Stimulated activated CD4-positive, alpha-beta T cell treated with anti-CD3 and anti-CD28 coated beads, Interleukin-4, amount 100 ng/mL, for 4 hours (primary cell): ENCODE results near the gene HLA-DRB1.
"Not testable (repeated sequence)": the region's sequence is repeated elsewhere in the genome, so short reads cannot be mapped to it uniquely, and the experiment has no call there.

Experiments used
- DNase-seq, 2 experiments: peaks; one replicate each; pipeline ENCODE4 v3.0.0-alpha.2; 2020

The HLA-DRB1 gene

GRCh38 chr6:32608362-32608761 lies 18.7 kb upstream of the HLA-DRB1 start:
- DNase-seq = no peak

GRCh38 chr6:32607988-32608298 lies 18.3 kb upstream of the HLA-DRB1 start:
- no peak for DNase-seq

GRCh38 chr6:32607263-32607987 lies 17.8 kb upstream of the HLA-DRB1 start:
- no peak for DNase-seq

- no peak for DNase-seq
Observed at GRCh38 chr6:32604434-32604877, 14.8 kb upstream of the HLA-DRB1 start.

GRCh38 chr6:32603888-32604287 lies 14.2 kb upstream of the HLA-DRB1 start:
- no peak for DNase-seq

GRCh38 chr6:32603222-32603621 lies 13.6 kb upstream of the HLA-DRB1 start:
- no peak for DNase-seq

- no peak for DNase-seq
Observed at GRCh38 chr6:32602383-32602782, 12.7 kb upstream of the HLA-DRB1 start.

GRCh38 chr6:32597024-32597423 lies 7.4 kb upstream of the HLA-DRB1 start:
- DNase-seq = no peak

- not testable (repeated sequence) for DNase-seq
Observed at GRCh38 chr6:32590713-32591112, 1.1 kb upstream of the HLA-DRB1 start.

- DNase-seq = no peak
Observed at GRCh38 chr6:32588156-32588555, 1.5 kb downstream of the HLA-DRB1 start.

GRCh38 chr6:32583527-32583898 lies 6.1 kb downstream of the HLA-DRB1 start:
- no peak for DNase-seq

- no peak for DNase-seq
Observed at GRCh38 chr6:32581315-32582095, 8.1 kb downstream of the HLA-DRB1 start.

GRCh38 chr6:32580593-32580992 lies 9.1 kb downstream of the HLA-DRB1 start:
- DNase-seq = no peak

- no peak for DNase-seq
Observed at GRCh38 chr6:32578962-32579361, 10.7 kb downstream of the HLA-DRB1 start.

GRCh38 chr6:32577493-32577892 lies 12.2 kb downstream of the HLA-DRB1 start:
- not testable (repeated sequence) for DNase-seq

GRCh38 chr6:32576250-32576649 lies 13.4 kb downstream of the HLA-DRB1 start:
- DNase-seq = no peak

GRCh38 chr6:32570363-32570905 lies 19.2 kb downstream of the HLA-DRB1 start:
- DNase-seq = no peak

- DNase-seq = no peak
Observed at GRCh38 chr6:32568561-32568960, 21.1 kb downstream of the HLA-DRB1 start.

- DNase-seq = no peak
Observed at GRCh38 chr6:32566957-32567356, 22.7 kb downstream of the HLA-DRB1 start.

- DNase-seq = no peak
Observed at GRCh38 chr6:32565511-32565910, 24.1 kb downstream of the HLA-DRB1 start.

GRCh38 chr6:32562940-32563339 lies 26.7 kb downstream of the HLA-DRB1 start:
- no peak for DNase-seq

- DNase-seq = no peak
Observed at GRCh38 chr6:32559747-32560146, 29.9 kb downstream of the HLA-DRB1 start.

GRCh38 chr6:32558426-32559057 lies 31.1 kb downstream of the HLA-DRB1 start:
- DNase-seq = no peak
